ENCODE data around the gene MSX1.

MSX1 gene

GRCh38 chr4:4871242-4871572, 11.7 kb downstream of the MSX1 start:
- no peak for DNase-seq

GRCh38 chr4:4871573-4872313, 12.3 kb downstream of the MSX1 start:
- DNase-seq = no peak

- no peak for DNase-seq
Measured at GRCh38 chr4:4872314-4872903, 12.9 kb downstream of the MSX1 start.

- no peak for DNase-seq
Measured at GRCh38 chr4:4873203-4873602, 13.7 kb downstream of the MSX1 start.

DNA sequence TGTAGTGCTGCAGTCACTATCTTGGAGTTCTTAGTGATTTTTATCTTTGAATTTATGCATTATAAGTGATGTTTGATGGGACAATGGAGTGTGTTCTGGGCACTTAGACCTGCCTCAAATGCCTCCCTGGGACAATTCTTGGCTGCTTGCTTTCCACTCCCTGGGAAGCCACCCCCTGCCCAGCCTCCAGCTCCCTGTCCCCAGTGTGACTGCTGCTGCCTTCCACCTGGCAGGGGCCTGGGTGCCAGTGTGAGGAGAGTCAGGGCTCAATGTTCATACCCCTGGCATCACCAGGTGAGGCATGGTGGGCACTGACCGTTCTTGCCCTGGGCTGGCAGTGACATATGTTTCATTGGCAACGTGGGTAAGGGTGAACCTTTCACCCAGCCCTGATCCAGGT, 14.8 kb downstream of the MSX1 start:
- no peak for DNase-seq

DNA sequence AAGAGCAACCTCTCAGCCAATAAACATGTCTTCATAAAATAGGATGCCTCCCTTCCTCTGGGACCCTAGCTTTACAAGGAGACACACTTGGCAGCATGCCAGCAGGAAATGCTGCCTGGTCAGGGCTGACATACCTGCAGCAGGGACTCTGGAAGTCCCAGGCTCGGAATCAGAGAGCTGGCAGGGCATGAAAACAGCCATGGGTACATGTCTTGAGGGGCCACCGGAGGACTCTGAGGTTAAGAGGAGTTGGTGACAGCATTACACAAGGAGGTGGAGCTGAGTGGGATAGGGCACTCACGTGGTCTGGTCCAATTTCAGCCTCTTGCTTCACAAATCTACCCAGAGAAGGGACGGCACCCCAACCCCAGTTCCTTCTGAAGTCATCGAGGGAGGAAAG, 15.7 kb downstream of the MSX1 start:
- no peak for DNase-seq

- no peak for DNase-seq
Measured at GRCh38 chr4:4875611-4876010, 16.1 kb downstream of the MSX1 start.

- no peak for DNase-seq
Measured at GRCh38 chr4:4876945-4877661, 17.6 kb downstream of the MSX1 start.

- DNase-seq = no peak
Measured at GRCh38 chr4:4880492-4880891, 21.0 kb downstream of the MSX1 start.

GRCh38 chr4:4881432-4881831, 22.0 kb downstream of the MSX1 start:
- DNase-seq = no peak

GRCh38 chr4:4884611-4885010, 25.1 kb downstream of the MSX1 start:
- DNase-seq = no peak

DNA sequence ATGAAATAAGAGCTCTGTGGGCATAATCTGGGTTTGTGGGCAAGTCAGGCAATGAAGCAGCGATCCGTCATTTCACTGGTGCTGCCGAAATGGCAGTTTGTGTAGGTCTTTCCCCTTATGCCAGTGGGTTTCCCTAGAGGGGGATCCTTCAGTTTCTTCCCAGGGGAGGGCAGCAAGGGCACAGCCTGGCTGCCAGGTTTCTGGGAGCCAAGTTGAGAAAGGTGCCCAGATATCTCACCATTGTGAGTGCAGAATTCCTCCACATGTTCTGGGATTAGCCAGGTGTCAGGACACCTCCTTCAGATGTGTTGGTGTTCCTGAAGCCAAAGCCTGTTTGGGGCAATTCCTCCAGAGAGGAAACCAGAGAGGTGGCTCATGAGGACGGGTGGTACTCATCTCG, 28.0 kb downstream of the MSX1 start:
- DNase-seq = no peak

DNA sequence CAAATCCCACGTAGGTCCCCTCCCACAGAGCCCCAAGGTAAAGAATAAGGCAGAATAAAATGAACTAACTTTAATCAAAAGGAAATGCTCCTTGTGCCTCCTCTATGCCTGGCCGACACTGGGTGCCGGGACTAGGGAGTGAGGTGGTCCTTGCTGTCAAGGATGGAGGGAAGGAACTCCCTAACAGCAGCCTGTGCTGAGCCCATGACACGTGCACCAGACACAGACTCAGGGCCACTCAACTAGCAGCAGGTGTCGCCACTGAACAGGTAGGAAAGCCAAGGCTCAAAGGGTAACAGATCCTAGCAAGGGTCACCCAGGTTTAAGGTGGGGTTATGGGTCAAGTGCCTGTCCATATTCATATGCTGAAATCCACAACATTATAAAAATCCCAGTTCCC, 29.2 kb downstream of the MSX1 start:
- DNase-seq = no peak

- no peak for DNase-seq
Measured at GRCh38 chr4:4889781-4890180, 30.3 kb downstream of the MSX1 start.

- DNase-seq = no peak
Measured at GRCh38 chr4:4890574-4891255, 31.2 kb downstream of the MSX1 start.

DNA sequence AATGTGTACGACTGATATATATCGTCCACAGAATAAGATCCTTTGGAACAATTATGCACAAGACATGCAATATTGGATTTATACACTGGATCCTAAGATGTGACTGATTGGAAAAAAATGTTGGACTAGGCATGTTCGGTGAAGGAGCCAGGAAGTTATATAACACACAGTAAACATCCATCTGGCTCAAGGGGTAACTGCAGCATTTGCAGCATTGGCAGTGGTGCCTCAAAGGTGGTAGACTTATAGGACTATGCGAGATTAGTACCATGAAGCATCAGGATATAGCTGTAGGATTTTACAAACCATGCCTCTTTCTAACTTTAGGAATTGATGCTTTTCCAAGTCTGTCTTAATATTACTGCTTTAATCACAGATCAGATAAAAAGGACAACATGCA, 34.3 kb downstream of the MSX1 start:
- DNase-seq = no peak

DNA sequence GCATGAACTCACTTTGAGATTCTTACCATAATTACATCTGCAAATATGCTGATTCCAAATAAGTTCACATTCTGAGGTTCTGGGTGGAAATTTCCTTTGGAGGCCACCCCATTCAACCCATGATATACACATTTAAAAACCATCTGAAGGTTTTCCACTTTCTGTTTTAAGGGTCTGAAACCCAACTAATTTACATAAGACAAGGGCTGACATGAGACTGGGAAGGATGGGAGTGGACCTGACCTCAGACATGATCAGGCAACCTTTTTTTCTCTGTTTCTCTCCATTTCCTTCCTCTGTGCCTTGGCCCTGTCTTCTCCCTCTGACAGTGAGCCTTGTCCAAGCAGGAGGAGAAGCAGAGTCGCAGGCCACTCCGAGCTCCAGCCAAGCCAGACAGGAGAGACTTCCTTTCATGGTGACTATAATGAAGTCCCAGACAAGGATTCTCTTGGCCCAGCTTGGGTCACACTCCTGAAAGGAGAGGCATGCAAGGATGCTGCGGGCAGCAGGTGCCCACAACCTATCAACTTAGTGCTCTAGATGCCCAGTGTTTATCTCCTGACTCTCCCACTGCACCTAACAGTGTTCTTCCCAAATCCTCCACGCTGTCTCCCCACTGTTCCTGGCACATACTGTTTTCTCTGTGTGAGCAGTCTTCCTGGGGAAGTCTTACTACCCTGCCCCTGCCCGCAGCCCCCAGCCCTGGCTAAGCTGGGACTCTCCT, 39.9 kb downstream of the MSX1 start:
- DNase-seq = no peak

GRCh38 chr4:4901877-4902276, 42.4 kb downstream of the MSX1 start:
- no peak for DNase-seq

GRCh38 chr4:4912155-4912554, 52.7 kb downstream of the MSX1 start:
- DNase-seq = no peak

- DNase-seq = no peak
Measured at GRCh38 chr4:4913147-4913561, 53.7 kb downstream of the MSX1 start.
